ENCODE results near the gene C1orf198.

- TF ChIP-seq CTCF (IDR thresholded peaks at IDR 0.05) (no peak), EZH2 (IDR thresholded peaks at IDR 0.05) (no peak)
These were observed 74.9 kb downstream of the C1orf198 start for GRCh38 chr1:230793463-230793745.

Measured in neural progenitor cell (in vitro differentiated cells).